Measurements from ENCODE around the gene SLC35F3. TPM values are rescaled to one million over a fixed set of nuclear protein-coding genes. Genes with fewer than 3 reads are reported as not detected.

Gene SLC35F3
- total and polyA plus RNA-seq, 2 experiments from 2014 or later = 0.80 to 1.3 TPM

GRCh38 chr1:234069760-234070159, 165.3 kb downstream of the SLC35F3 start:
- DNase-seq (ENCODE audit: low spot score) = no peak
- TF ChIP-seq CTCF (IDR thresholded peaks at IDR 0.05; ENCODE audit: poor library complexity) (peak; percentile 27), EZH2phosphoT487 (IDR thresholded peaks at IDR 0.05; ENCODE audit: low read depth, severe bottlenecking, unreplicated experiment) (no peak)
- Histone ChIP-seq H3K36me3 (replicated peaks; ENCODE audit: insufficient read depth, low read depth) (no peaks in the 10 kb centered on the region), H3K27ac (no peak overlapping the region), H3K9me3 (ENCODE audit: low read depth) (no peaks in the 10 kb centered on the region), H3K4me2 (no peak overlapping the region), H3K27me3 (peaks cover 13% of the 10 kb centered on the region), H3K79me2 (no peaks in the 10 kb centered on the region), H3K4me3 (no peak overlapping the region), H3K4me1 (ENCODE audit: insufficient read depth) (no peaks in the 10 kb centered on the region), H3K9me2 (replicated peaks; ENCODE audit: insufficient read depth) (no peaks in the 10 kb centered on the region), H4K20me1 (ENCODE audit: insufficient read depth, poor library complexity, severe bottlenecking) (no peaks in the 10 kb centered on the region), H2AFZ (no peak overlapping the region)
- WGBS (ENCODE audit: low lambda C conversion rate, missing lambda C conversion rate) = 82% methylated on average over 3 of the region's 3 CpGs

- Histone ChIP-seq H3K4me3 (no peak overlapping the region), H3K27me3 (peaks cover 26% of the 10 kb centered on the region), H4K20me1 (ENCODE audit: insufficient read depth, poor library complexity, severe bottlenecking) (no peaks in the 10 kb centered on the region), H3K4me2 (no peak overlapping the region), H3K79me2 (no peaks in the 10 kb centered on the region), H3K9me3 (ENCODE audit: low read depth) (no peaks in the 10 kb centered on the region), H3K4me1 (ENCODE audit: insufficient read depth) (no peaks in the 10 kb centered on the region), H2AFZ (no peak overlapping the region), H3K36me3 (replicated peaks; ENCODE audit: insufficient read depth, low read depth) (no peaks in the 10 kb centered on the region), H3K27ac (no peak overlapping the region), H3K9me2 (replicated peaks; ENCODE audit: insufficient read depth) (no peaks in the 10 kb centered on the region)
- TF ChIP-seq EZH2 (IDR thresholded peaks at IDR 0.05; ENCODE audit: borderline replicate concordance) (no peak), EZH2phosphoT487 (IDR thresholded peaks at IDR 0.05; ENCODE audit: low read depth, severe bottlenecking, unreplicated experiment) (no peak), CTCF (IDR thresholded peaks at IDR 0.05; ENCODE audit: poor library complexity) (no peak)
- 90% methylated on average over 3 of the region's 3 CpGs for WGBS (ENCODE audit: low lambda C conversion rate, missing lambda C conversion rate)
- no peak for DNase-seq (ENCODE audit: low spot score)
Observed at GRCh38 chr1:234072793-234073192, 168.3 kb downstream of the SLC35F3 start.

- no peak overlapping the region for H2AFZ ChIP-seq
- 97% methylated on average over 1 of the region's 1 CpG for WGBS (ENCODE audit: low lambda C conversion rate, missing lambda C conversion rate)
- H3K79me2 ChIP-seq = no peaks in the 10 kb centered on the region
- H3K27me3 ChIP-seq = peaks cover 46% of the 10 kb centered on the region
- H3K4me3 ChIP-seq = no peak overlapping the region
- H4K20me1 ChIP-seq (ENCODE audit: insufficient read depth, poor library complexity, severe bottlenecking) = no peaks in the 10 kb centered on the region
- no peaks in the 10 kb centered on the region for H3K4me1 ChIP-seq (ENCODE audit: insufficient read depth)
- no peak for DNase-seq (ENCODE audit: low spot score)
- no peaks in the 10 kb centered on the region for H3K36me3 ChIP-seq (replicated peaks; ENCODE audit: insufficient read depth, low read depth)
- H3K27ac ChIP-seq = no peak overlapping the region
- H3K9me2 ChIP-seq (replicated peaks; ENCODE audit: insufficient read depth) = no peaks in the 10 kb centered on the region
- TF ChIP-seq EZH2phosphoT487 (IDR thresholded peaks at IDR 0.05; ENCODE audit: low read depth, severe bottlenecking, unreplicated experiment) = no peak
- no peak for TF ChIP-seq CTCF (IDR thresholded peaks at IDR 0.05; ENCODE audit: poor library complexity)
- no peak for TF ChIP-seq EZH2 (IDR thresholded peaks at IDR 0.05; ENCODE audit: borderline replicate concordance)
- H3K4me2 ChIP-seq = no peak overlapping the region
- H3K9me3 ChIP-seq (ENCODE audit: low read depth) = no peaks in the 10 kb centered on the region
Observed at GRCh38 chr1:234078143-234078542, 173.7 kb downstream of the SLC35F3 start.

- H3K36me3 ChIP-seq (replicated peaks; ENCODE audit: insufficient read depth, low read depth) = no peaks in the 10 kb centered on the region
- no peak overlapping the region for H2AFZ ChIP-seq
- 28% methylated on average over 3 of the region's 3 CpGs for WGBS (ENCODE audit: low lambda C conversion rate, missing lambda C conversion rate)
Observed at GRCh38 chr1:234079896-234080295, 175.4 kb downstream of the SLC35F3 start.

More at GRCh38 chr1:234079896-234080295, 175.4 kb downstream of the SLC35F3 start:
- Histone ChIP-seq H3K27me3 (peaks cover 42% of the 10 kb centered on the region), H3K4me1 (ENCODE audit: insufficient read depth) (no peaks in the 10 kb centered on the region), H3K79me2 (no peaks in the 10 kb centered on the region), H3K9me2 (replicated peaks; ENCODE audit: insufficient read depth) (no peaks in the 10 kb centered on the region), H4K20me1 (ENCODE audit: insufficient read depth, poor library complexity, severe bottlenecking) (no peaks in the 10 kb centered on the region), H3K4me3 (no peak overlapping the region), H3K4me2 (no peak overlapping the region), H3K27ac (no peak overlapping the region), H3K9me3 (ENCODE audit: low read depth) (no peaks in the 10 kb centered on the region)
- TF ChIP-seq EZH2phosphoT487 (IDR thresholded peaks at IDR 0.05; ENCODE audit: low read depth, severe bottlenecking, unreplicated experiment) (no peak), EZH2 (IDR thresholded peaks at IDR 0.05; ENCODE audit: borderline replicate concordance) (no peak), CTCF (IDR thresholded peaks at IDR 0.05; ENCODE audit: poor library complexity) (no peak)
- no peak for DNase-seq (ENCODE audit: low spot score)
